T-cell (primary cell): ENCODE results near the gene AGO1. TPM values are rescaled to one million over a fixed set of nuclear protein-coding genes. Genes with fewer than 3 reads are reported as not detected.
"Not testable (repeated sequence)": the region's sequence is repeated elsewhere in the genome, so short reads cannot be mapped to it uniquely, and the experiment has no call there.

ENCODE experiments used
- ATAC-seq, 4 experiments: fragments of 200-7000 bp in 3 of 4; fragments of 150-1000 bp in 1 of 4; cut with Tn5 transposase; replicated peaks in 1 of 4; 1 replicate in 3 of 4; 2 replicates in 1 of 4; pipeline ENCODE4 v1.10.0; 2021; ENCODE audit warnings: moderate library complexity in 3 of 4, mild to moderate bottlenecking in 2 of 4, moderate number of reproducible peaks in 1 of 4
- CTCF ChIA-PET, 2 donors: fragments of 300-600 bp; sonication (Branson Sonifier 250); formaldehyde crosslinking; loops; one replicate each; lab custom pipeline; 2022; ENCODE audit warnings: antibody characterized with exemption in 2 of 2; lab: Charles Lee
- POLR2A ChIA-PET, 2 donors: fragments of 300-600 bp; sonication (Branson Sonifier 250); formaldehyde crosslinking; loops; one replicate each; lab custom pipeline; 2022; ENCODE audit warnings: antibody characterized with exemption in 2 of 2; lab: Charles Lee
- DNase-seq, 35 experiments: peaks; one replicate each; pipeline versions ENCODE4 v3.0.0 to v3.0.0-alpha.2; 2013 to 2023
- H3K27ac ChIP-seq: one replicate; pipeline ENCODE4 v1.5.1; 2013; ENCODE audit warnings: low read length
- H3K27me3 ChIP-seq, 2 experiments: replicated peaks in 1 of 2; 1 replicate in 1 of 2; 2 replicates in 1 of 2; pipeline versions ENCODE4 v1.6.1 to v1.7.0; 2013; ENCODE audit warnings: low read length in 1 of 2, mixed read lengths in 1 of 2; ENCODE audit not compliant: control insufficient read depth in 2 of 2, insufficient read depth in 2 of 2; ENCODE audit errors: extremely low read depth in 1 of 2
- H3K36me3 ChIP-seq, 2 donors: 1 replicate in 1 of 2; 2 replicates in 1 of 2; pipeline versions ENCODE4 v1.6.1 to v1.7.0; 2013; ENCODE audit warnings: low read length in 1 of 2; ENCODE audit not compliant: control insufficient read depth in 2 of 2, insufficient read depth in 1 of 2; ENCODE audit errors: extremely low read depth in 1 of 2
- H3K4me1 ChIP-seq, 2 experiments: 1 replicate in 1 of 2; 2 replicates in 1 of 2; pipeline versions ENCODE4 v1.6.1 to v1.7.0; 2013; ENCODE audit warnings: low read length in 2 of 2, mixed read lengths in 1 of 2; ENCODE audit not compliant: insufficient read depth in 2 of 2, control insufficient read depth in 1 of 2; ENCODE audit errors: extremely low read depth in 1 of 2
- H3K4me3 ChIP-seq, 2 donors: 1 replicate in 1 of 2; 2 replicates in 1 of 2; pipeline versions ENCODE4 v1.5.1 to v1.7.0; 2013; ENCODE audit warnings: mild to moderate bottlenecking in 2 of 2, low read length in 1 of 2, moderate library complexity in 1 of 2; ENCODE audit not compliant: control insufficient read depth in 1 of 2; ENCODE audit errors: extremely low read depth in 1 of 2
- H3K9me3 ChIP-seq: 2 replicates; pipeline ENCODE4 v1.7.0; 2013
- H3K27ac Mint-ChIP-seq, 2 donors: one replicate each; pipeline ENCODE4 v1.8.0; 2020 to 2021; ENCODE audit warnings: mild to moderate bottlenecking in 2 of 2, mixed read lengths in 2 of 2
- H3K27me3 Mint-ChIP-seq, 2 donors: one replicate each; pipeline ENCODE4 v1.8.0; 2021 to 2022; ENCODE audit warnings: mixed read lengths in 2 of 2
- H3K36me3 Mint-ChIP-seq: one replicate; pipeline ENCODE4 v1.8.0; 2021; ENCODE audit warnings: mixed read lengths
- H3K4me1 Mint-ChIP-seq, 3 donors: one replicate each; pipeline ENCODE4 v1.8.0; 2020 to 2022; ENCODE audit warnings: mixed read lengths in 3 of 3, mild to moderate bottlenecking in 1 of 3
- H3K4me3 Mint-ChIP-seq, 3 donors: one replicate each; pipeline ENCODE4 v1.8.0; 2020 to 2022; ENCODE audit warnings: mild to moderate bottlenecking in 3 of 3, mixed read lengths in 3 of 3, moderate library complexity in 3 of 3
- H3K9me3 Mint-ChIP-seq, 3 donors: one replicate each; pipeline ENCODE4 v1.8.0; 2020 to 2022; ENCODE audit warnings: mixed read lengths in 3 of 3
- WGBS: methylation state at CpG from one replicate; pipeline ENCODE4 v1.1.5; 2013; ENCODE audit warnings: missing lambda C conversion rate; ENCODE audit not compliant: insufficient coverage; 5-methylcytosine and 5-hydroxymethylcytosine counted together
- total RNA-seq, 35 experiments: library from RNA in 6 of 35; stranded (reverse) in 6 of 35; fragments of 120-200 nt in 1 of 35; gene quantifications; one replicate each; pipeline versions ENCODE4 v1.2.1 to v1.2.4 and lab custom pipeline; 2013 to 2026

Gene AGO1
- total RNA-seq, 5 donors from 2014 or later (not counting 1 experiment from before 2014, with no cell fraction given) = 21.8 to 28.7 (median 26.0) TPM

DNA sequence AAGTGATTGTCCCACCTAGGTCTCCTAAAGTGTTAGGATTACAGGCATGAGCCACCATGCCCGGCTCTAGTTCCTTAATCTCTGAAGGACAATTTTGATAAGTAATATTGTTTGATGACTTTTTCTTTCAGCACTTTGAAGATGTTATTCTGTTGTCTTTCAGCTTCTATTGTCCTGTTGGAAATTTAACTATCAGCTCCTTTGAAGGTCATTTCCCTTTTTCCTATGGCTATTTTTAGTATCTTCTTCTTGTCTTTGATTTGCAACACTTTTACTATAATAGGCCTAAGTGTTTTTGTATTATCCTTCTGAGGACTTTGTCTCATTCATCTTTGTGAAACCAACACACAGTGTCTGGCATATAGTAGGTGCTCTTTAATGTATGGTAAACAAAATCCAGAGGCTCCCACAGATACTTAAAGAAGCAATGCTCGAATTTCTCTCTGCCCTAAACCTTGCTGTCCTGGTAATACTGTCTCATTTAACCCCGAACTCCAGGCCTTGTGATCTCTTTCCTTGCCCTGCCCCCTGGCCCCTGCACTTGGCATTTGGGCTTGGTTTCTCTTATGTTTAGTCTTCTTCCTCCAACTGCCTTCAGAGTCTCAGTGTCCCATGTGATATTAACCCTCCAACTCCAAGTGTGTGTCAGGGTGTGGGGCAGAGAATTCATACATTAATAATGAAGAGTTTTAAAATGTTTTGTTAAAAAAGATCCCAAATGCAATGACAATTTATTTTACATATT lies 19.0 kb upstream of the AGO1 start:
- no peaks in the 10 kb centered on the region for H3K36me3 Mint-ChIP-seq

DNA sequence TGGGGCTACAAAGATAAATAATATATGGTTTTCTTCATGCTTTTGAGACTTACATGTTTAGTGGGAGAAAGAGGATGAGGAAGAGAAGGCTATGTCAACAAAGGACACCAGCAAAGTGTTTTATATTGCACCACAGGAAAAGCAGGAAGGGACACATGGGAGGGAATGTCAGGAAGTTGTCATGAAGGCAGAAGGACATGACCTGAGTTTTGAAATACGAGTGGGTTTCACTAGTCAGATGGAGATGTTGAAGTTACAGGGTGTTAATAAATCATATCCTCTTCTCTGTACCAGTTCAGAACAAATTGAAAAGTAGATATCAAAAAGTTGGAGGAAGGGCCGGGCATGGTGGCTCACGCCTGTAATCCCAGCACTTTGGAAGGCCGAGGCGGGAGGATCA lies 18.2 kb upstream of the AGO1 start:
- DNase-seq = no peak
- no peaks in the 10 kb centered on the region for H3K9me3 ChIP-seq
- no peak overlapping the region for H3K4me3 ChIP-seq
- H3K27me3 Mint-ChIP-seq = no peaks in the 10 kb centered on the region
- H3K9me3 Mint-ChIP-seq = no peaks in the 10 kb centered on the region
- no peak for ATAC-seq
- ChIA-PET CTCF (no interaction called here), POLR2A (no interaction called here)
- no peak overlapping the region for H3K27ac ChIP-seq
- no peaks in the 10 kb centered on the region for H3K4me1 ChIP-seq
- no peaks in the 10 kb centered on the region for H3K36me3 ChIP-seq
- H3K36me3 Mint-ChIP-seq = no peaks in the 10 kb centered on the region
- H3K27ac Mint-ChIP-seq = no peak overlapping the region
- H3K27me3 ChIP-seq = no peaks in the 10 kb centered on the region
- no peaks in the 10 kb centered on the region for H3K4me1 Mint-ChIP-seq
- WGBS = no CpG with 5 or more reads among the region's 5 CpGs
- no peak overlapping the region for H3K4me3 Mint-ChIP-seq

More for the DNA sequence above, 19.0 kb upstream of the AGO1 start:
- Histone ChIP-seq H3K27ac (no peak overlapping the region), H3K9me3 (no peaks in the 10 kb centered on the region), H3K4me3 (no peak overlapping the region), H3K4me1 (no peaks in the 10 kb centered on the region), H3K27me3 (no peaks in the 10 kb centered on the region), H3K36me3 (no peaks in the 10 kb centered on the region)
- WGBS = 75% methylated on average over 1 of the region's 3 CpGs
- CTCF ChIA-PET = no interaction called here
- POLR2A ChIA-PET = no interaction called here
- H3K4me3 Mint-ChIP-seq = no peak overlapping the region
- H3K9me3 Mint-ChIP-seq = no peaks in the 10 kb centered on the region
- DNase-seq (no peak), ATAC-seq (no peak)
- H3K27me3 Mint-ChIP-seq = no peaks in the 10 kb centered on the region
- H3K27ac Mint-ChIP-seq = no peak overlapping the region
- no peaks in the 10 kb centered on the region for H3K4me1 Mint-ChIP-seq

DNA sequence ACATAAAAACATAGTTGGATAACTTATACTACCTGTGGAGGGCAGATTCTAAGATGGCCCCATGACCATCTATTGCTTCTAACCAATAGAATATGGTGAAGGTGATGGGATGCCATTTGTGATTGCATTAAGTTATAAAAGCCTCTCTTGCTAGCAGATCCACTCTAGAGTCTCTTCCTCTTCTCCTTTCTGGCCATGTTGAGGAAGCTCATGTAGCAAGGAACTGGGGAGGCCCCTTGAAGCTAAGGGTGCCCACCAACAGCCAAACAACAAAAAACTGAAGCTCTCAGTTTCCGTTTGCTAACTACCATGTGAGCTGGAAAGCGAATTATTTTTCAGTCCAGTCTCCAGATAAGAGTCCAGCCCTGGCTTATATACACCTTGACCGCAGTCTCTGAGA lies 16.0 kb upstream of the AGO1 start:
- Mint-ChIP-seq H3K4me1 (no peaks in the 10 kb centered on the region), H3K27me3 (no peaks in the 10 kb centered on the region), H3K27ac (no peak overlapping the region), H3K4me3 (no peak overlapping the region), H3K36me3 (no peaks in the 10 kb centered on the region), H3K9me3 (no peaks in the 10 kb centered on the region)
- ChIA-PET CTCF (interaction anchor here in 1 of 2 donors (0.6 kb wide), 1 partner anchor 398 kb away, joined by 3 read pairs; no protein-coding TSS in a partner anchor), POLR2A (no interaction called here)
- H3K4me3 ChIP-seq = no peak overlapping the region
- ATAC-seq (no peak), DNase-seq (no peak)
- no peak overlapping the region for H3K27ac ChIP-seq
- no peaks in the 10 kb centered on the region for H3K27me3 ChIP-seq
- H3K9me3 ChIP-seq = no peaks in the 10 kb centered on the region
- no peaks in the 10 kb centered on the region for H3K4me1 ChIP-seq
- no peaks in the 10 kb centered on the region for H3K36me3 ChIP-seq
- no CpG with 5 or more reads among the region's 3 CpGs for WGBS

DNA sequence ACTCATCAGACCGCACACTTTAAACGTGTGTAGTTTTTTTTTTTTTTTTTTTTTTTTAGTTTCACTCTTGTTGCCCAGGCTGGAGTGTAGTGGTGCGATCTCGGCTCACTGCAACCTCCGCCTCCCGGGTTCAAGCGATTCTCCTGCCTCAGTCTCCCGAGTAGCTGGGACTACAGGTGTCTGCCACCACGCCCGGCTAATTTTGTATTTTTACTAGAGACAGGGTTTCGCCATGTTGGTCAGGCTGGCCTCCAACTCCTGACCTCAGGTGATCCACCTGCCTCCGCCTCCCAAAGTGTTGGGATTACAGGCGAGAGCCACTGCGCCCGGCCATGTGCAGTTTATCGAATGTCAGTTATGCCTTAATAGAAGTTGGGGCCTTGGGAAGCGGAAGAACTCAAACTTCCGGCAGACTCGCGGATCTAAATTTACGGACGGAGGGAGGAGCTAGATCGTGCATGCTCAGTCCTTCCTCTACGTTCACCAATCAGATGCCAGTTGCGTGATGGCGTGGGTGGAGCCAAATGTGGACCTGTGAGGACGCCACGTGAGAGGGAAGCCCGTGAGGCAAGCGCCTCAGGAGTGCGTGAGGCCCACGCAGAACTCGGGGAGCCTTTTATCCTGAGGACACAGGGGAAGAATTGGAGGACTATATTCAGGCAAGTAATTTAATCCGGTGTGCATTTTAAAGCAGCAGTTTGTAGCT lies 13.6 kb upstream of the AGO1 start:
- H3K9me3 ChIP-seq, H3K4me1 Mint-ChIP-seq, ATAC-seq, H3K27ac Mint-ChIP-seq, H3K9me3 Mint-ChIP-seq, H3K27ac ChIP-seq, H3K4me3 ChIP-seq, H3K27me3 Mint-ChIP-seq, POLR2A ChIA-PET, DNase-seq, H3K4me3 Mint-ChIP-seq, CTCF ChIA-PET, H3K36me3 ChIP-seq, H3K4me1 ChIP-seq, H3K27me3 ChIP-seq, H3K36me3 Mint-ChIP-seq: not testable (repeated sequence)
- WGBS = 91% methylated on average over 25 of the region's 34 CpGs

DNA sequence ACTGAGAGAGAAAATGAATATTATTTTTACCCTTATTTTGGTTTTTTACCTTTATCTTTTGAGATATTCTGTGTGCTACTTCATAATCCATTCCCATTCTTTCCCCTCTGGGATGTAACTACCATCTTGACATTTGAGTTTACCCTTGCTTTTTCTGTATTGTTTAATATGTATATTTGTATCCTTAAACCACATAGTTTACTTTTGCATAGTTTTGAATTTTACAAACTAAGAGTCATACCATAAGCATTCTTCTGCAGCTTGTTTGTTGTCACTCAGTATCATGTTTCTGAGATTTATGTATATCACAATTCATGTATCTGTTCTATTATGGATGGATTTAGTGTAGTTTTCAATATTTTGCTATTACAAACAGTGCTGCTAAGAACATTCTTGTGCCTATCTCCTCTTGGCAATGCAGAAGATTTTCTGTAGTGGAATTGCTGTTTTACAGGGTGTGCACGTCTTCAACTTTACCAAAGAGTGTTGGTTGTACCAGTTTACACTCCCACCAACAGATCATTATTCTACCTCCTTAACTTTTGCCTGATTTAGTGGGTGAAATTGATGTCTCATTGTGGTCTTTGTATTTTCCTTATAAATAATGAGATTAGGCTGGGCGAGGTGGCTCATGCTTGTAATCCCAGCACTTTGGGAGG lies 12.2 kb upstream of the AGO1 start:
- no peaks in the 10 kb centered on the region for H3K36me3 ChIP-seq
- H3K27me3 Mint-ChIP-seq = no peaks in the 10 kb centered on the region
- POLR2A ChIA-PET = no interaction called here
- DNase-seq (no peak), ATAC-seq (no peak)
- no peak overlapping the region for H3K27ac ChIP-seq
- CTCF ChIA-PET = no interaction called here
- no peak overlapping the region for H3K27ac Mint-ChIP-seq
- H3K4me3 Mint-ChIP-seq = no peak overlapping the region
- no CpG with 5 or more reads among the region's 2 CpGs for WGBS
- H3K9me3 Mint-ChIP-seq = no peaks in the 10 kb centered on the region
- H3K4me1 ChIP-seq = no peaks in the 10 kb centered on the region
- H3K9me3 ChIP-seq = no peaks in the 10 kb centered on the region
- H3K4me1 Mint-ChIP-seq = no peaks in the 10 kb centered on the region
- no peak overlapping the region for H3K4me3 ChIP-seq
- no peaks in the 10 kb centered on the region for H3K27me3 ChIP-seq
- no peaks in the 10 kb centered on the region for H3K36me3 Mint-ChIP-seq

DNA sequence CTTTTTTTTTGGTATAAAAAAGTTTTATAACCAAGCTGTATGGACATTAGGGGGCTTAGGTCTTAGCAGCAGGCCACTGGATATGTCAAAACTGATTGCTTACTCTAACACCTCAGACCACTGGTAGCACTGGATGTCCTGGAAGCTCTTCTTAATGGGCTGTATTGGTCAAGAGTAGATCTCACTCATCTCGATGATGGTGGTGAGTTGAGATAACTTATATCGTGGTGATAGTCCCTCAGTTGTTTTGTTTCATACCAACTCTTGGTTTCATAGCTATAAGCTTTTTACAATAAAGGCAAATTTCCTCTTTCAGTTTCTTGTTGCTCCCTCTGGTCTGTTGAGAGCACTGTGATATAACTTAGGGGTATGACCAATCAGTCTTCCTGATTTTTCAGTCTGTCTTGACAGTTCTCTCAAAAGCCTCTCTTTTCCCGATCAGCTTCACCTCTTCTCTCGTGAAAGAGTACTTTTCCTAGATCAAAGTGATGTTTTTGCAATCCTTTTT lies 9.7 kb upstream of the AGO1 start:
- no peaks in the 10 kb centered on the region for H3K9me3 ChIP-seq
- Mint-ChIP-seq H3K36me3 (no peaks in the 10 kb centered on the region), H3K4me1 (no peaks in the 10 kb centered on the region), H3K9me3 (no peaks in the 10 kb centered on the region), H3K27me3 (no peaks in the 10 kb centered on the region), H3K4me3 (no peak overlapping the region), H3K27ac (no peak overlapping the region)
- H3K4me1 ChIP-seq = no peaks in the 10 kb centered on the region
- no CpG with 5 or more reads among the region's 4 CpGs for WGBS
- CTCF ChIA-PET = interaction anchor here (0.6 to 1.0 kb wide), 2 partner anchors 10 to 147 kb away, joined by 3 read pairs; partner anchors contain the start of gene AGO1 (in 1 of the 2)
- DNase-seq (no peak), ATAC-seq (no peak)
- H3K27me3 ChIP-seq = no peaks in the 10 kb centered on the region
- H3K27ac ChIP-seq = no peak overlapping the region
- POLR2A ChIA-PET = interaction anchor here in 1 of 2 donors (0.6 kb wide), 1 partner anchor 12 kb away, joined by 3 read pairs; no protein-coding TSS in a partner anchor
- H3K36me3 ChIP-seq = no peaks in the 10 kb centered on the region
- no peak overlapping the region for H3K4me3 ChIP-seq
